Endodermal cell (in vitro differentiated cells): ENCODE results near the gene SEC14L3. TPM values are rescaled to one million over a fixed set of nuclear protein-coding genes. Genes with fewer than 3 reads are reported as not detected.

Experiments
- DNase-seq: peaks from one replicate; pipeline ENCODE4 v3.0.0-alpha.2; 2017
- H3K27ac ChIP-seq: 2 replicates; pipeline ENCODE4 v1.5.1; 2013; ENCODE audit warnings: mild to moderate bottlenecking, low read depth, low read length, moderate library complexity
- H3K27me3 ChIP-seq: 2 replicates; pipeline ENCODE4 v1.6.1; 2013; ENCODE audit warnings: mild to moderate bottlenecking, low read length, moderate library complexity; ENCODE audit not compliant: insufficient read depth, control insufficient read depth, poor library complexity, severe bottlenecking
- H3K36me3 ChIP-seq: 2 replicates; pipeline ENCODE4 v1.7.0; 2013; ENCODE audit warnings: mild to moderate bottlenecking, low read length, moderate library complexity; ENCODE audit not compliant: control insufficient read depth, insufficient read depth
- H3K4me1 ChIP-seq: one replicate; pipeline ENCODE4 v1.7.0; 2013; ENCODE audit warnings: low read length; ENCODE audit not compliant: control insufficient read depth, insufficient read depth
- H3K4me3 ChIP-seq: 2 replicates; pipeline ENCODE4 v1.5.1; 2013; ENCODE audit warnings: mild to moderate bottlenecking, low read length, moderate library complexity
- H3K9ac ChIP-seq: 2 replicates; pipeline ENCODE4 v1.6.1; 2013; ENCODE audit warnings: mild to moderate bottlenecking, low read length, moderate library complexity; ENCODE audit not compliant: poor library complexity, severe bottlenecking; ENCODE audit errors: extremely low read depth
- H3K9me3 ChIP-seq: 2 replicates; pipeline ENCODE4 v1.6.1; 2013; ENCODE audit warnings: mild to moderate bottlenecking, low read length, moderate library complexity; ENCODE audit not compliant: control insufficient read depth
- H3K27ac Mint-ChIP-seq: 2 replicates; pipeline ENCODE4 v1.8.0; 2020; ENCODE audit warnings: mixed read lengths
- H3K27me3 Mint-ChIP-seq: 2 replicates; pipeline ENCODE4 v1.8.0; 2021; ENCODE audit warnings: mild to moderate bottlenecking, mixed read lengths; ENCODE audit not compliant: insufficient read depth
- H3K36me3 Mint-ChIP-seq: 2 replicates; pipeline ENCODE4 v1.8.0; 2020; ENCODE audit warnings: low read depth, mixed read lengths
- H3K4me1 Mint-ChIP-seq: 2 replicates; pipeline ENCODE4 v1.8.0; 2020; ENCODE audit warnings: mixed read lengths
- H3K4me3 Mint-ChIP-seq: 2 replicates; pipeline ENCODE4 v1.8.0; 2020; ENCODE audit warnings: mild to moderate bottlenecking, moderate library complexity, mixed read lengths
- H3K9me3 Mint-ChIP-seq: 2 replicates; pipeline ENCODE4 v1.8.0; 2020; ENCODE audit warnings: mild to moderate bottlenecking, mixed read lengths
- WGBS, 2 experiments: methylation state at CpG; one replicate each; pipeline versions ENCODE4 v1.1.5 to v1.1.7; 2013; ENCODE audit warnings: missing lambda C conversion rate in 2 of 2, mixed read lengths in 1 of 2; ENCODE audit not compliant: insufficient coverage in 1 of 2, insufficient read length in 1 of 2; 5-methylcytosine and 5-hydroxymethylcytosine counted together
- total RNA-seq, 2 donors: library from RNA; stranded (reverse); fragmentation: NEBNext Ultra II Directional in 1 of 2; extraction: Animal tissue kit (Norgen Biotek cat#: 25700) in 1 of 2; gene quantifications; 2 replicates in 1 of 2; 3 replicates in 1 of 2; pipeline ENCODE4 v1.2.1, GENCODE V29; 2021
- TF ChIP-seq, protein P1 (sequence below): fragments of 200-600 bp; sonication (generic); conservative IDR thresholded peaks from 2 replicates; pipeline ENCODE4 v1.5.0; 2021; ENCODE audit warnings: antibody characterized with exemption, mild to moderate bottlenecking

Gene SEC14L3
- total RNA-seq, 2 donors from 2014 or later: not detected

DNA sequence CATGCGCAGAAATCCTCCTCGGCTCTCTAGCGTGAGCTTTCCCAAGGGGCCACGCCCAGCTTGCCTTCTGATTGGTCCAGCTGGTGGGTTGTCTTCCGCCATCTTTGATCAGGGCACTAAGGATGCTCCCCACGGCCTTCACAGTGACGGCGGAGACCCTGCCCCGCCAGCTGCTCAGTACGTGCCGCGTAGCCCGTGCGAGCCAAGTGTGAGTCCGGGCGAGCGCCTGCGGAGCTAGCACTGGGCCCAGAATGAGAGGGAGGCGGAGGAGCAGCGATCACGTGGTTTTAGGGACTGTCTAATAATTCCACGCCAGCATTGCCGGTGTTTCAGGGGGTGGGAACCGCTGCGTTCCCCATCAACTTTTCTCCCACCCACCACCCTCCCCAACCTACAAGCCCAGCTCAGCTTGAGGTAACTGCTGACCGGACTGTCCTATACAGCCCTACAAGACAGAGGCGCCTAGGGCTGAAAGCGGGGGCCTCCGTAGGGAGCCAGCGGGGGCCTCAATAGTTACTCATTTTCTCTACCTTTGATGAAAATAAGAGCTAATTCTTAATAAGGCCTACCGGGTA, 47.8 kb downstream of the SEC14L3 start:
- peaks cover 21% of the 10 kb centered on the region for H3K36me3 ChIP-seq
- H3K27ac ChIP-seq: peak overlapping the region; percentile 95
- TF ChIP-seq, protein P1, sequence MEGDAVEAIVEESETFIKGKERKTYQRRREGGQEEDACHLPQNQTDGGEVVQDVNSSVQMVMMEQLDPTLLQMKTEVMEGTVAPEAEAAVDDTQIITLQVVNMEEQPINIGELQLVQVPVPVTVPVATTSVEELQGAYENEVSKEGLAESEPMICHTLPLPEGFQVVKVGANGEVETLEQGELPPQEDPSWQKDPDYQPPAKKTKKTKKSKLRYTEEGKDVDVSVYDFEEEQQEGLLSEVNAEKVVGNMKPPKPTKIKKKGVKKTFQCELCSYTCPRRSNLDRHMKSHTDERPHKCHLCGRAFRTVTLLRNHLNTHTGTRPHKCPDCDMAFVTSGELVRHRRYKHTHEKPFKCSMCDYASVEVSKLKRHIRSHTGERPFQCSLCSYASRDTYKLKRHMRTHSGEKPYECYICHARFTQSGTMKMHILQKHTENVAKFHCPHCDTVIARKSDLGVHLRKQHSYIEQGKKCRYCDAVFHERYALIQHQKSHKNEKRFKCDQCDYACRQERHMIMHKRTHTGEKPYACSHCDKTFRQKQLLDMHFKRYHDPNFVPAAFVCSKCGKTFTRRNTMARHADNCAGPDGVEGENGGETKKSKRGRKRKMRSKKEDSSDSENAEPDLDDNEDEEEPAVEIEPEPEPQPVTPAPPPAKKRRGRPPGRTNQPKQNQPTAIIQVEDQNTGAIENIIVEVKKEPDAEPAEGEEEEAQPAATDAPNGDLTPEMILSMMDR: no peak
- no peaks in the 10 kb centered on the region for H3K27me3 ChIP-seq
- H3K9me3 Mint-ChIP-seq: no peaks in the 10 kb centered on the region
- H3K4me3 ChIP-seq: peak overlapping the region; percentile 85
- no peaks in the 10 kb centered on the region for H3K27me3 Mint-ChIP-seq
- peak; percentile 99 for DNase-seq
- 2 to 3% methylated on average over 10 to 31 of the region's 31 CpGs for WGBS, 2 experiments
- H3K4me3 Mint-ChIP-seq: peak overlapping the region; percentile 79
- peak overlapping the region; percentile 97 for H3K27ac Mint-ChIP-seq
- H3K36me3 Mint-ChIP-seq: peaks cover 27% of the 10 kb centered on the region
- H3K4me1 Mint-ChIP-seq: peaks cover 34% of the 10 kb centered on the region
- H3K9me3 ChIP-seq: no peaks in the 10 kb centered on the region
- H3K9ac ChIP-seq: peak overlapping the region; percentile 83
- peaks cover 19% of the 10 kb centered on the region for H3K4me1 ChIP-seq

DNA sequence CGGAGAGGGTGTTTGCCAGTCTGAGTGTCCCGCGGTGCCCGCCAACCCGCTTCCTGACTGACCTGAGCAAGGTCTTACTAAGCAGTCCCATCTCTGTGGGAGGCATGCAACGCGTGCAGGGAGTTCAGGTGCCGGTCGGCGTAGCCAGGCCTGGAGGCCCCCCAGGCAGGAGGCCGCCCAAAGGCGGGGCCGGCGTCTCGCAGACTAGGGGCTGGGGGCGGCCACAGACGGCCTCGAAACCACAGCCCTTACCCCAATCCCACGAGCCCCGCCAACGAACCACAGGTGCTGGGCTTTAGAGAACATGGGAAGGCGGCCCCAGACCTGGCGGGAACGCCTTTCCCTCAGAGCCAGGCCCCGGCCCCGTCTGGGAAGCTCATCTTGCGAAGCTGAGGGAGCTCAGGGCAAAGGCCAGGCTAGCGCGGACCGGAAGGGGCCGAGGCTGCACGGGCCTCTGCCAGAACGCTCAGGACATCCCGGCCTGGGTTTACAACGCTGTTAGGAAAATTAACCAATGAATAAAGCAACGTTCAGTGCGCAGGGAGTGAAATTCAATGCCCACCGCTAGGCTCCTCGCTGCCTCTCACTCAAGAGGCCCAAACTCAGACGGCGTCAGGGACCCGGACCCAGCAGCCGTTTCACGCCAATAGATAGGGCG, 48.4 kb downstream of the SEC14L3 start:
- Mint-ChIP-seq H3K27me3 (no peaks in the 10 kb centered on the region), H3K4me1 (peaks cover 34% of the 10 kb centered on the region), H3K9me3 (no peaks in the 10 kb centered on the region), H3K27ac (peak overlapping the region; percentile 97), H3K36me3 (peaks cover 28% of the 10 kb centered on the region), H3K4me3 (peak overlapping the region; percentile 79)
- peak overlapping the region; percentile 83 for H3K9ac ChIP-seq
- peak overlapping the region; percentile 95 for H3K27ac ChIP-seq
- TF ChIP-seq, protein P1: peak; percentile 46
- WGBS, 2 experiments: 1% methylated on average over 21 to 45 of the region's 45 CpGs
- no peak for DNase-seq
- H3K27me3 ChIP-seq: no peaks in the 10 kb centered on the region
- H3K4me1 ChIP-seq: peaks cover 19% of the 10 kb centered on the region
- H3K36me3 ChIP-seq: peaks cover 26% of the 10 kb centered on the region
- peak overlapping the region; percentile 85 for H3K4me3 ChIP-seq
- H3K9me3 ChIP-seq: no peaks in the 10 kb centered on the region

DNA sequence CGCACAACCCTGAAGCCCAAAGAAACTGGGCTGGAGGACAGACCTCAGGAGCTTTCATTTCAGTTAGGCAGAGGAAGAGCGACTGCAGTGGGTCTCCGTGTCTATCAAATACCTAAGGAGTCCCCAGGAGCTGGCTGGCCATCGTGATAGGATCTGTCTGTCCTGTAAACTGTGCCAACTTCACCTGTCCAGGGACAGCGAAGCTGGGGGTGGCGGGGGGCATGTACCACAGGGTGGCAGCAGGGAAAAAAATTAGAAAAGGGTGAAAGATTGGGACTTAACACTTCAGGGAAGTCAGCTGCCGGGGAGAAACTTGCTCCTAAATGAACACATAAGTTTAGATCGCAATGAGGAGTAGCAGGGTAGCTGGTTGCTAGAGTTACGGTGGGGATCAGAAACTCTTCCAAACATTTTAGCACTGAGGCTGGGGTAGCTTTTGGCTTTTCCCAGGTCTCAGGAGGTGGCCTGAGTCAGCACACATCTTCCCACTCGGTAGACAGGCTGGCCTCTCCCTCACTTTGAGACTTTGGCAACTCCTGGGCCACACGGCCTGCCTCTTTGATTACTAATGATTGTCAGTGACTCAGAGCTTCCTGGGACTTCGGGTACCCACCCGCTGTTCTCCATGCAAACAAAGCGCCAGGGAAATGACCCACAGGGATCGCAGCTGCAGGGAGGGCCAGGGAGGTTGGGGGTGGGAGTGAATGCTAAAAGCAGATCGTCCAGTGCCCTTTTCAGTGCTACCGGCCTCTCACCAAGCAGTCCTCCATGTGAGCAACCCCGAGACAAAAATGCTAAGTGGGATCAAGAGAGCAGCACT, 49.1 kb downstream of the SEC14L3 start:
- WGBS, 2 experiments: 28 to 30% methylated on average over 16 to 18 of the region's 18 CpGs
- Histone ChIP-seq H3K36me3 (peaks cover 27% of the 10 kb centered on the region), H3K9me3 (no peaks in the 10 kb centered on the region), H3K4me1 (peaks cover 19% of the 10 kb centered on the region), H3K27ac (peak overlapping the region; percentile 95), H3K4me3 (peak overlapping the region; percentile 85), H3K27me3 (no peaks in the 10 kb centered on the region), H3K9ac (peak overlapping the region; percentile 83)
- DNase-seq: peak; percentile 92
- TF ChIP-seq, protein P1: no peak
- H3K27ac Mint-ChIP-seq: peak overlapping the region; percentile 97
- H3K4me3 Mint-ChIP-seq: peak overlapping the region; percentile 79
- H3K36me3 Mint-ChIP-seq: peaks cover 31% of the 10 kb centered on the region
- H3K9me3 Mint-ChIP-seq: no peaks in the 10 kb centered on the region
- H3K4me1 Mint-ChIP-seq: peaks cover 34% of the 10 kb centered on the region
- no peaks in the 10 kb centered on the region for H3K27me3 Mint-ChIP-seq
